GM19397 (cell line): ENCODE measurements around the gene MARF1.

ENCODE experiments used
- ATAC-seq: cut with Tn5 transposase; IDR thresholded peaks from one replicate; pipeline ENCODE4 v1.9.1; 2021; ENCODE audit warnings: mild to moderate bottlenecking, moderate library complexity; ENCODE audit not compliant: unreplicated experiment

Gene MARF1

GRCh38 chr16:15602285-15603044 is 40.5 kb downstream of the MARF1 start:
- no peak for ATAC-seq

- no peak for ATAC-seq
These were observed 41.6 kb downstream of the MARF1 start for GRCh38 chr16:15601212-15601879.

- ATAC-seq = no peak
These were observed 43.5 kb downstream of the MARF1 start for GRCh38 chr16:15599303-15600070.

- no peak for ATAC-seq
These were observed 44.2 kb downstream of the MARF1 start for GRCh38 chr16:15598648-15599190.

- ATAC-seq = no peak
These were observed 44.9 kb downstream of the MARF1 start for GRCh38 chr16:15597822-15598647.

- ATAC-seq = no peak
These were observed 45.8 kb downstream of the MARF1 start for GRCh38 chr16:15597135-15597534.

GRCh38 chr16:15594711-15595320 is 48.1 kb downstream of the MARF1 start:
- ATAC-seq = no peak

- no peak for ATAC-seq
These were observed 49.7 kb downstream of the MARF1 start for GRCh38 chr16:15593235-15593634.

- no peak for ATAC-seq
These were observed 50.6 kb downstream of the MARF1 start for GRCh38 chr16:15592324-15592723.

GRCh38 chr16:15587152-15587825 is 55.7 kb downstream of the MARF1 start:
- ATAC-seq = no peak

- ATAC-seq = no peak
These were observed 56.2 kb downstream of the MARF1 start for GRCh38 chr16:15586716-15587115.

- no peak for ATAC-seq
These were observed 57.0 kb downstream of the MARF1 start for GRCh38 chr16:15585956-15586355.

- no peak for ATAC-seq
These were observed 59.4 kb downstream of the MARF1 start for GRCh38 chr16:15583526-15583925.

GRCh38 chr16:15581127-15581815 is 61.7 kb downstream of the MARF1 start:
- ATAC-seq = no peak

GRCh38 chr16:15578824-15579223 is 64.1 kb downstream of the MARF1 start:
- no peak for ATAC-seq

GRCh38 chr16:15576960-15577958 is 65.7 kb downstream of the MARF1 start:
- ATAC-seq = no peak

GRCh38 chr16:15575293-15576049 is 67.5 kb downstream of the MARF1 start:
- ATAC-seq = no peak
